ENCODE data around the gene EXD3.

DNA sequence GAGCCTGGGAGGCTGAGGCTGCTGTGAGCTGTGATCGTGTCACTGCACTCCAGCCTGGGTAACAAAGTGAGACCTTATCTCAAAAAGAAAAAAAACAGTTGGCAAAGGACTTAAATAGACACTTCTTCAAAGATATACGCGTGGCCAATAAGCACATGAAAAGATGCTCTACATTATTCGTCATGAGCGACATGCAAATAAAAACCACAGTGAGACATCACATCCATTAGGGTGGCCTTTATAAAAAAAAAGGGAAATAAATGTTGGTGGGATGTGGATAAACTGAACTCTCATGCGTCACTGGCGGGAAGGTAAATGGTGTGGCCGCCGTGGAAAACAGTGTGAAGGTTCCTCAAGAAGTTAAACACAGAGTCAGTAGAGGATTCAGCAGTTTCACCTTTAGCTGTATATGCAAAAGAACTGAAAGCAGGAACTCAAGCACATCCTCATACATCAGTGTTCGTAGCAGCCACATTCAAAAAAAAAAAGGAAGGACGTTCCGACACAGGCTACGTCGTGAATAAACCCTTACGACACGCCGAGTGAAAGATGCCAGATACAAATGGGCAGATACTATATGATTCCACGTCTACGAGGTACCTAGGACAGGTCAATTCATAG, 96.4 kb downstream of the EXD3 start:
- TF ChIP-seq, protein P1, sequence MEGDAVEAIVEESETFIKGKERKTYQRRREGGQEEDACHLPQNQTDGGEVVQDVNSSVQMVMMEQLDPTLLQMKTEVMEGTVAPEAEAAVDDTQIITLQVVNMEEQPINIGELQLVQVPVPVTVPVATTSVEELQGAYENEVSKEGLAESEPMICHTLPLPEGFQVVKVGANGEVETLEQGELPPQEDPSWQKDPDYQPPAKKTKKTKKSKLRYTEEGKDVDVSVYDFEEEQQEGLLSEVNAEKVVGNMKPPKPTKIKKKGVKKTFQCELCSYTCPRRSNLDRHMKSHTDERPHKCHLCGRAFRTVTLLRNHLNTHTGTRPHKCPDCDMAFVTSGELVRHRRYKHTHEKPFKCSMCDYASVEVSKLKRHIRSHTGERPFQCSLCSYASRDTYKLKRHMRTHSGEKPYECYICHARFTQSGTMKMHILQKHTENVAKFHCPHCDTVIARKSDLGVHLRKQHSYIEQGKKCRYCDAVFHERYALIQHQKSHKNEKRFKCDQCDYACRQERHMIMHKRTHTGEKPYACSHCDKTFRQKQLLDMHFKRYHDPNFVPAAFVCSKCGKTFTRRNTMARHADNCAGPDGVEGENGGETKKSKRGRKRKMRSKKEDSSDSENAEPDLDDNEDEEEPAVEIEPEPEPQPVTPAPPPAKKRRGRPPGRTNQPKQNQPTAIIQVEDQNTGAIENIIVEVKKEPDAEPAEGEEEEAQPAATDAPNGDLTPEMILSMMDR (IDR thresholded peaks at IDR 0.05): no peak
- TF ChIP-seq EP300 (IDR thresholded peaks at IDR 0.05) (no peak), POLR2AphosphoS5 (IDR thresholded peaks at IDR 0.05) (no peak), POLR2A (IDR thresholded peaks at IDR 0.05; ENCODE audit: low read depth) (no peak)

Data from esophagus muscularis mucosa (tissue), 4 donors.